Measurements from ENCODE around the gene PHTF1.

- TF ChIP-seq GATA3 (IDR thresholded peaks at IDR 0.05; ENCODE audit: low read depth, low read length) (no peak), GATA2 (IDR thresholded peaks at IDR 0.05; ENCODE audit: low read depth, low read length) (no peak)
These were observed 24.2 kb upstream of the PHTF1 start for GRCh38 chr1:113783254-113784103.
